Stimulated activated CD8-positive, alpha-beta memory T cell treated with anti-CD3 and anti-CD28 coated beads, Interleukin-12 subunit alpha, Interleukin-12 subunit beta, amount 100 ng/mL, for 1 hour (primary cell): ENCODE data around the gene PLXNB3.

Source experiments
- DNase-seq: peaks from one replicate; pipeline ENCODE4 v3.0.0-alpha.2; 2020; ENCODE audit warnings: low read depth

Gene PLXNB3

DNA sequence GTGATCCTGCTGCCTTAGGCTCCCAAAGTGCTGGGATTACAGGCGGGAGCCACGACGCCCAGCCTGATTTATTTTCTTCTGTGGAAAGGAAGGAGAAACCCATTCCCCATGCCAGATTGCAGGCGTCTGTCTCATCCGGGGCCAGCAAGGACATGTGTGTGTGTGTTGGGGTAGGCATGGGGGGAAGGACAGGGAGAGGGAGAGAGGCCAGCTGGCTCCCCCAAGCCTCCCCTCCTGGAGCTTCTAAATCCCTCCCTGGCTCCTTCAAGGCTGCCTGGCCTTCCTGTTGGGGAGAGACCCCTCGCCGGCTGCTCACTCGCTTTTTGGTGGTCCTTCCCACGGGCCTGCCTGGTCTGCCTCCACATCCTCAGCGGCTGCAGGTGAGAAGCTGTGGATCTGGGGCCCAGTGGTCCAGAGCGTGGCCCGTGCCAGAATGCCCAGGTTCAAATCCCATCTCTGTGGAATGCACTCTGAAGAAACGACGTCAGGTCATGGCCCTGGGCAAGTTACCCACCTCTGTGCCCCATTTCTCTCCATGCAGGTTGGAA lies 1.3 kb upstream of the PLXNB3 start:
- no peak for DNase-seq

GRCh38 chrX:153763298-153763932 lies 634 bp upstream of the PLXNB3 start:
- DNase-seq, result no peak

DNA sequence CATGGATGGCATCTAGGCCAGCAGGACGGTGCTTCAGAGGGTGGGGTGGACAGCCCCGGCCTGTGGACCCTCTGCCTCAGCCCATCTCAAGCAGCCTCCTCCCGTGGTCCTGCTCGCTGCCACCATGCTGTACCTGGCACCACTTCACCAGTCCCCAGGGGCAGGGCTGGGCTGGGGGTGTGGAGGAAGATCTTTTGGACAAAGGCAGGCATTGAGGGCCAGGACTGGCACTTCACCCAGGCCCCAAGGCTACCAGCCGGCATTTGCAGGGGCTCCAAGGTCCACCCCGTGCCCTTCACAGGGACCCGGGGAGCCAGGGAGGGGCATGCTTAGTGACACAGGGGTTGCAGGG lies 713 bp downstream of the PLXNB3 start:
- DNase-seq, result no peak

DNA sequence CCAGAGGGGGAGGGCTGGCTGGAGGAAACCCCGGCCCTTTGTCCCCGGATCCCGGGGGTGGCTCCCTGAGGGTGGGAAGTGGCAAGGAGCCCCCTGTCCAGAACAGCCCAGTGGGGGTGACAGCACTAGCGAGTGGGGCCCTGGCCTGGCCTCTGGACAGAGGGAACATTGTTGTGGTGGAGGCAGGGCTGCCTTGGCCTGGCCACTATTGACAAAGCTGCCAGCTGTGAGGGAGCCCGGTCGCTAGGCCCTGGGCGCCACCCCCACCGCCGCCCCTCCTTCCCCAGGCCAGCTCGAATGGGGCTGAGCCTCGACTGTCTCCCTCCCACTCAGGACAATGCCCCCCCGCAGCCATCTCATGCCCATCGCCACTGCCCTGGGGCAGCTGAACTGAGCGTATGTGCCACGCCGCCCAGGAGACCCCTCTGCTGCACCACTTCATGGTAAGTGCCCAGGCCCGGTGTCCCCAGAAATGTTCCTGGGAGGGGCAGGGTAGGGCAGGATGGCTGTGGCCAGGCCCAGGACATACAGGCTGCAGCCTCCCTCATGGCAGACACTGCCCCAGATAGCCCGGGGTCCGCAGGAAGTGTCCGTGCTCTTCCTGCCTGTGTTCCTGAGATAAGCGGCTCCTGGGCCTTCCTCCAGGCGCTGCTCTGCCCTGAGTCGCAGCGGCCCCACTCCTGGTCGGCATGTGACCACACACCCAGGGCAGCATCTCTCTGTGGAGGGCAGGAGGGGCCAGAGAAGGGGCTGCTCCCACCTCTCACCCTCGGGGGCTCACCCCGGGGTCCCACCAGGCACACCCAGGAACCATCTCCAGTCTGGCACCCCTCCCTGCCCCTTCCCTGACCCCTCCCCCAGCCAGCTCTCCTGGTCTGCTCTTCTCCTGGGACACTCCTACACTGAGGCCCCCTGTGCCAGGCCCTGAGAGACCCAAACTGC lies 1.4 kb downstream of the PLXNB3 start:
- DNase-seq, result no peak

- no peak for DNase-seq
Measured at GRCh38 chrX:153766098-153766817, 2.2 kb downstream of the PLXNB3 start.

DNA sequence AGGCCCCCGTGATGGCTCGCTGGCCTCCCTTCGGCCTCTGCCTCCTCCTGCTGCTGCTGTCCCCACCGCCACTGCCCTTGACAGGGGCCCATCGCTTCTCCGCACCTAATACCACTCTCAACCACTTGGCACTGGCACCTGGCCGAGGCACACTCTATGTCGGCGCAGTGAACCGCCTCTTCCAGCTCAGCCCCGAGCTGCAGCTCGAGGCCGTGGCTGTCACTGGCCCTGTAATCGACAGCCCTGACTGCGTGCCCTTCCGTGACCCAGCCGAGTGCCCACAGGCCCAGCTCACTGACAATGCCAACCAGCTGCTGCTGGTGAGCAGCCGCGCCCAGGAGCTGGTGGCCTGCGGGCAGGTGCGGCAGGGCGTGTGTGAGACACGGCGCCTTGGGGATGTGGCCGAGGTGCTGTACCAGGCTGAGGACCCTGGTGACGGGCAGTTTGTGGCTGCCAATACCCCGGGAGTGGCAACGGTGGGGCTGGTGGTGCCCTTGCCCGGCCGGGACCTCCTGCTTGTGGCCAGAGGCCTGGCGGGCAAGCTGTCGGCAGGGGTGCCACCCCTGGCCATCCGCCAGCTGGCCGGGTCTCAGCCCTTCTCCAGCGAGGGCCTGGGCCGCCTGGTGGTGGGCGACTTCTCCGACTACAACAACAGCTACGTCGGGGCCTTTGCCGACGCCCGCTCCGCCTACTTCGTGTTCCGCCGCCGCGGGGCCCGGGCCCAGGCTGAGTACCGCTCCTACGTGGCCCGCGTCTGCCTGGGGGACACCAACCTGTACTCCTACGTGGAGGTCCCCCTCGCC lies 3.0 kb downstream of the PLXNB3 start:
- DNase-seq, result no peak

- no peak for DNase-seq
Measured at GRCh38 chrX:153767674-153768055, 3.6 kb downstream of the PLXNB3 start.

DNA sequence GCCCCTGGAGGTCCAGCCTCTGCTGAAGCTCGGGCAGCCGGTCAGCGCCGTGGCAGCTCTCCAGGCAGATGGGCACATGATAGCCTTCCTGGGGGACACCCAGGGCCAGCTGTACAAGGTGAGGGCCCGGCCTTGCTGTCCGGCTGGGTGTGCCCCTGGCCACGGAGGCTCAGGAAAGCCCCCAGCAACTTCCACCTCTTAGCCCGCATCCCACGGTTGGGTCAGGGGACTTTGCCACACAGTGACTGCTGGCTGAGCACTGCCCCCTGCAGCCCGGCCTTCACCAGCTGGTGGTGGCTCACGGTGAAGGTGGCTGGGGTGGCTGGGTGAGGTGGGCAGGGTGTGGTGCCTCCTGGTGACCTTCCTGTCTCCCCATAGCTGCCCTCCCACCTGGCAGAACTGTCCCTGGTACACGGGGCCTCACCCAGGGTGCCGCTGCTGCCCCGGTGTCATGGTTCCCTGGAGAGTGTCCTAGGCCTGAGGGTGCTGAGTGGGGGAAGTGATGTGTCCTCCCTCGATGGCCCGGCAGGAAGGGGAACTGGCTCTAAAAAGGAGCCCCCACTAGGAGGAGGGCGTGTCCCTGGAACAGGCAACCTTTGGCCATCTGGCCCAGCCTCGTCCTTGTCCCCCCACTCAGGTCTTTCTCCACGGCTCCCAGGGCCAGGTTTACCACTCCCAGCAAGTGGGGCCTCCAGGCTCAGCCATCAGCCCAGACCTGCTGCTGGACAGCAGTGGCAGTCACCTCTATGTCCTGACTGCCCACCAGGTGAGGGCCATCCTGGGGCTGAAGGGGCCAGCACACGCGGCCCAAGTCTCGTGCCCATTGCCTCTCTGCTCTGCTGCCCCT lies 4.5 kb downstream of the PLXNB3 start:
- DNase-seq, result no peak

DNA sequence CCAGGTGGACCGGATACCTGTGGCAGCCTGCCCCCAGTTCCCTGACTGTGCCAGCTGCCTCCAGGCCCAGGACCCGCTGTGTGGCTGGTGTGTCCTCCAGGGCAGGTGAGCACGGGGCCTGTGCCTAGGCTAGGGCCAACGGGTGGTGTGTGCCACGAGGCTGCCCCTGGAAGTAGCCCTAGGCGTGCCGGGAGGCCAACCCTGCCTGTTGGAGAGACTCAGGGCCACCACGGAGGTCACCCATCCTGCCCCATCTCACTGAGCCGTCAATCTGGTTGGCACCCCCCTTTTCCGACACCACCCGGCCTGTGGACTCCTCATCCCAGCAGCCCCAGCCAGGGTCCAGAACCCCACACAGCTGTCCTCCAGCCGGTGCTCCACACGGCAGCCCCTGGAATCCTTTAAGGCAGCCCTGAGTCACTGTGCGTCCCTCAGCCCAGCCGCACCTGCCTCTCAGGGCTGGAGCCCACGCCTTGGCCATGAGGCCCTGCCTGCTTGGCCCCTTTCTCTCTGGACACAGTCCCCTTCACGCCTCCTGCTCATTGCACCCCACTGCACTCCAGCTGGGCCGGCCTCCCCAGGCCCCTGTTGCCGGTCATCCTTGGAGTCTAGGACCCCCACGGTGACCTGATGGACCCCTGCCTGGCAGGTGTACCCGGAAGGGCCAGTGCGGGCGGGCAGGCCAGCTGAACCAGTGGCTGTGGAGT lies 5.3 kb downstream of the PLXNB3 start:
- no peak for DNase-seq

GRCh38 chrX:153769865-153770600 lies 6.0 kb downstream of the PLXNB3 start:
- no peak for DNase-seq

DNA sequence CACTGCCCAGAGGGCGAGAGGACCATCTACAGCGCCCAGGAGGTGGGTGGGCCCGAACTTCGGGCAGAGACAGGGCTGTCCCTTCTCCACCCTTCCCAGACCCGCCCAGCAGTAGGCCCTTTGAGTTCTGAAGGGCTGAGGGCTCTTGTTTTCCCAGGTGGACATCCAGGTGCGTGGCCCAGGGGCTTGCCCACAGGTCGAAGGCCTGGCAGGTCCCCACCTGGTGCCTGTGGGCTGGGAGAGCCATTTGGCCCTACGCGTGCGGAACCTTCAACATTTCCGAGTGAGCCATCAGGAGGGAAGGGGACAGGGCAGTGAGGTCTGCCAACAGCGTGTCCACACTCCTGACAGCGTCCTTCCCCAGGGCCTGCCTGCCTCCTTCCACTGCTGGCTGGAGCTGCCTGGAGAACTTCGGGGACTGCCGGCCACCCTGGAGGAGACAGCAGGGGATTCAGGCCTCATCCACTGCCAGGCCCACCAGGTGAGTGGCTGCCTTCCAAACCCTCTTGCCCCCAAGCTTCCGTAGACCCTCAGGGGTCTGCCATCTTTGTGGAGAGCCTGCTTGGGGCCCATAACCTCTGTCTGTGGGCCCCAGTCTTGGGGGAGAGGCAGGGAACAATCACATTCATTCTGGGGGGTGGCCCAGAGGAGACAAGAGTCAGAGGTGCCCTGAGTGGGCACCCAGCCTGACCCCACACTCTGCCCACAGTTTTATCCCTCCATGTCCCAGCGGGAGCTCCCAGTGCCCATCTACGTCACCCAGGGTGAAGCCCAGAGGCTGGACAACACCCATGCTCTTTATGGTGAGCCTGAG lies 6.8 kb downstream of the PLXNB3 start:
- no peak for DNase-seq

GRCh38 chrX:153771415-153772315 lies 7.6 kb downstream of the PLXNB3 start:
- no peak for DNase-seq

DNA sequence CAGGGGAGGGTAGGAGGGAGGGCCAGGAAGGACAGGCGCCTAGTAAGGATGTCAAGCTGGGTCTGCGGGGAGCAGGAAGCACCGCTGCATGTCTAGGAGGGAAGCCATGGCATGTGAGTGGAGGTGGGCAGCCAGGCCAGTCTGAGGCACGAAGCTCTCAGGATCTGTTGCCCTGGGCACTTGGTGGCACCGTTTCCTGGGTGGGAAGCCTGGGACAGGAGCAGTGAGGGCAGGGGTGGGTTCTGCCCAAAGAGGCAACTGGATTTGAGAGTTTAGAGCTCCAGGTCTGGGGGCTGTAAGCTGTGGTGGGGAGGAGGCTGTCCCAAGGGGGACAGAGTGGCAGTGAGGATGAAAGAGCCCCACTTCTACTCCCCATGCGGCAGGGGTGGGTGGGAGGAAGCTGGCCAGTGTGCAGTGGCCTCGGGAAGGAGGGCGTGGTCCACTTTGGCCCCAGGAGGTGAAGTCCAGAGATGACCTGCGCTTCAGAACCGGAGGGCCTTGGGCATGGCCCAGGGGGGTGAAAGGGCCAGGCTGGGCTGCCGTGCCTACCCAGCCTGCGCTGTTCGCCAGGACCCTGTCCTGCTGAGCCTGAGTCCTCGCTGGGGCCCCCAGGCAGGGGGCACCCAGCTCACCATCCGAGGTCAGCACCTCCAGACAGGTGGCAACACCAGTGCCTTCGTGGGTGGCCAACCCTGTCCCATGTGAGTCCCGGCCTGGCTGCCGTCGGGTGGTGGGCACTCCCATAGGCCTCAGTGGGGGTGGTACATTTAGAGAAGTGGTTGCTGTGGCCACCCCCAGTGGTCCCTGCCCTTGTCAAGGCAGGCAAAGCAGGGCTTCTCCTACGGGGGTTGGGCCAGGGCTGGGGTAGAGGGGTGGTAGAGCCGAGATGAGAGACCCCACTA lies 8.5 kb downstream of the PLXNB3 start:
- DNase-seq, result no peak

GRCh38 chrX:153773218-153773611 lies 9.2 kb downstream of the PLXNB3 start:
- no peak for DNase-seq

GRCh38 chrX:153773741-153774575 lies 9.9 kb downstream of the PLXNB3 start:
- DNase-seq, result no peak
